Mucosa of rectum (tissue), 2 donors: Measurements from ENCODE around the gene SLC30A1.

Experiments
- H3K27ac ChIP-seq, 2 donors: one replicate each; pipeline ENCODE4 v1.7.0; 2013; ENCODE audit warnings: inconsistent platforms in 2 of 2, low read depth in 2 of 2, low read length in 2 of 2
- H3K27me3 ChIP-seq, 2 donors: one replicate each; pipeline ENCODE4 v1.7.0; 2013; ENCODE audit warnings: low read length in 2 of 2; ENCODE audit not compliant: control insufficient read depth in 2 of 2, insufficient read depth in 2 of 2
- H3K36me3 ChIP-seq, 2 donors: one replicate each; pipeline ENCODE4 v1.7.0; 2013; ENCODE audit warnings: low read length in 2 of 2; ENCODE audit not compliant: control insufficient read depth in 2 of 2, insufficient read depth in 2 of 2
- H3K4me1 ChIP-seq, 2 donors: one replicate each; pipeline ENCODE4 v1.7.0; 2013; ENCODE audit warnings: low read length in 2 of 2, mild to moderate bottlenecking in 1 of 2; ENCODE audit not compliant: control insufficient read depth in 2 of 2, insufficient read depth in 2 of 2
- H3K4me3 ChIP-seq, 2 donors: one replicate each; pipeline ENCODE4 v1.7.0; 2013; ENCODE audit warnings: low read length in 2 of 2
- H3K9ac ChIP-seq, 2 donors: one replicate each; pipeline ENCODE4 v1.7.0; 2013; ENCODE audit warnings: low read length in 2 of 2, low read depth in 1 of 2, mild to moderate bottlenecking in 1 of 2
- H3K9me3 ChIP-seq, 2 donors: one replicate each; pipeline ENCODE4 v1.7.0; 2013; ENCODE audit warnings: low read length in 2 of 2; ENCODE audit not compliant: control insufficient read depth in 2 of 2
- donor health status: healthy.
- donor health status: Normal muscosa, but diverticular disease.

SLC30A1 gene

DNA sequence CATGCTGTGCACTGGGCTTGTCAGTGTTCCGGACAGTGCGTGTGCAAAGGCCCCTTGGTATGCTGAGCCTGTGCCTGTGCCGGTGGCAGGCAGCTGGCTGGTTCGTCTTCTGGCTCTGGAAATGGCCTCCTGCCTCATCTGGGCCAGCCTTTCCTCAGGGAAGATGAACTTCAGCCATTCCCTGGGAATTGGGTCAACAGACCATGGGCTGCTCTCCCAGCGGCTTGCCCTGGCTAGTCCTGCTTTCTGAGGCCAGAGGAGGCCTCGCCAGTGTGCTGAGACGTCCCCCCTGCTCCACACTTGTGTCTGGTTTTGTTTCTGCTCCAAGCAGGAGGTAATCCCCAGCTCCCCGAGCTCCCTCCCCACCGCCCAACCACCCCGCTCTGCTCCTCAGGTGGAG is 54.4 kb downstream of the SLC30A1 start:
- Histone ChIP-seq H3K9me3 (no peaks in the 10 kb centered on the region), H3K27ac (no peak overlapping the region), H3K9ac (no peak overlapping the region), H3K36me3 (no peaks in the 10 kb centered on the region), H3K27me3 (no peaks in the 10 kb centered on the region), H3K4me3 (no peak overlapping the region), H3K4me1 (no peaks in the 10 kb centered on the region)

GRCh38 chr1:211522804-211523203 is 56.2 kb downstream of the SLC30A1 start:
- no peak overlapping the region for H3K27ac ChIP-seq
- no peaks in the 10 kb centered on the region for H3K9me3 ChIP-seq
- H3K4me3 ChIP-seq: no peak overlapping the region

More at GRCh38 chr1:211522804-211523203, 56.2 kb downstream of the SLC30A1 start:
- no peak overlapping the region for H3K9ac ChIP-seq
- H3K27me3 ChIP-seq: no peaks in the 10 kb centered on the region
- H3K4me1 ChIP-seq: peaks cover 0 to 1% of the 10 kb centered on the region in 2 donors
- no peaks in the 10 kb centered on the region for H3K36me3 ChIP-seq
